HepG2 (cell line): Measurements from ENCODE around the gene IRS1. TPM values are rescaled to one million over a fixed set of nuclear protein-coding genes. Genes with fewer than 3 reads are reported as not detected.

Experiments used
- HMG20B ChIP-seq: conservative IDR thresholded peaks from 2 replicates; pipeline ENCODE4 v1.6.1; 2016; ENCODE audit warnings: missing genetic modification reagents, missing compliant biosample characterization
- KLF16 ChIP-seq, 2 experiments: sonication (generic) in 1 of 2; formaldehyde crosslinking in 1 of 2; IDR thresholded peaks; 2 replicates each; pipeline versions ENCODE4 v1.6.1 to v1.8.0; 2016 to 2023; ENCODE audit warnings: missing genetic modification reagents in 2 of 2, missing compliant biosample characterization in 1 of 2
- MNT ChIP-seq: fragments of 450-650 bp; IDR thresholded peaks from 2 replicates; pipeline ENCODE4 v1.6.1; 2016
- NCOA2 ChIP-seq: sonication (generic); formaldehyde crosslinking; IDR thresholded peaks from 2 replicates; pipeline ENCODE4 v1.8.0; 2022; ENCODE audit warnings: inconsistent platforms
- NR1H2 ChIP-seq: sonication (generic); formaldehyde crosslinking; IDR thresholded peaks from 2 replicates; pipeline ENCODE4 v1.8.1; 2022; ENCODE audit warnings: low read depth, missing genetic modification reagents, borderline replicate concordance
- TRIM22 ChIP-seq: fragments of 450-650 bp; IDR thresholded peaks from 2 replicates; pipeline ENCODE4 v1.6.1; 2017
- ZBTB43 ChIP-seq: sonication (generic); formaldehyde crosslinking; conservative IDR thresholded peaks from 2 replicates; pipeline ENCODE4 v1.4.0; 2020; ENCODE audit warnings: missing genetic modification reagents
- ZKSCAN1 ChIP-seq: fragments of 150-350 bp; IDR thresholded peaks from 2 replicates; pipeline ENCODE4 v1.6.1; 2014; ENCODE audit warnings: low read length
- ZNF747 ChIP-seq: sonication (generic); formaldehyde crosslinking; IDR thresholded peaks from 2 replicates; pipeline ENCODE4 v1.8.1; 2023; ENCODE audit warnings: missing genetic modification reagents, mild to moderate bottlenecking, borderline replicate concordance
- polyA plus RNA-seq, 8 experiments: library from polyadenylated mRNA; depleted of rRNA in 3 of 8; stranded (reverse) in 7 of 8; unstranded in 1 of 8; fragments of >200 nt; fragmentation: Illumina TruSeq in 4 of 8; extraction: Trizol in 4 of 8; gene quantifications; 2 replicates each; pipeline versions ENCODE4 v1.2.1 to v1.2.3, GENCODE V29; 2011 to 2016; ENCODE audit warnings: low read depth in 4 of 8, missing spikeins in 1 of 8, mixed read lengths in 1 of 8; ENCODE audit not compliant: insufficient read depth in 1 of 8
- total RNA-seq, 5 experiments: library from RNA; depleted of rRNA; stranded (reverse); fragments of >200 nt; fragmentation: Illumina TruSeq; extraction: Trizol; gene quantifications; 2 replicates each; pipeline ENCODE4 v1.2.3, GENCODE V29; 2016; ENCODE audit warnings: low read depth in 1 of 5
- TF ChIP-seq, protein P1 (sequence below): sonication (generic); formaldehyde crosslinking; IDR thresholded peaks from 2 replicates; pipeline ENCODE4 v1.8.0; 2022; ENCODE audit warnings: mild to moderate bottlenecking, missing genetic modification reagents; ENCODE audit not compliant: insufficient replicate concordance
- TF ChIP-seq, protein P2 (sequence below): sonication (generic); formaldehyde crosslinking; IDR thresholded peaks from 2 replicates; pipeline ENCODE4 v1.5.1; 2020; ENCODE audit warnings: mild to moderate bottlenecking, missing genetic modification reagents, borderline replicate concordance
- TF ChIP-seq, protein P3 (sequence below): sonication (generic); formaldehyde crosslinking; IDR thresholded peaks from 2 replicates; pipeline ENCODE4 v1.4.0; 2020; ENCODE audit warnings: mild to moderate bottlenecking, missing genetic modification reagents, borderline replicate concordance

IRS1 gene
- total and polyA plus RNA-seq, 2 of the 13 experiments (the other 11 are each of a cell fraction or from before 2014, with no cell fraction given): 8.7 to 9.0 TPM

GRCh38 chr2:226739545-226740030 is 60.0 kb downstream of the IRS1 start (continued):
- TF ChIP-seq, protein P1, sequence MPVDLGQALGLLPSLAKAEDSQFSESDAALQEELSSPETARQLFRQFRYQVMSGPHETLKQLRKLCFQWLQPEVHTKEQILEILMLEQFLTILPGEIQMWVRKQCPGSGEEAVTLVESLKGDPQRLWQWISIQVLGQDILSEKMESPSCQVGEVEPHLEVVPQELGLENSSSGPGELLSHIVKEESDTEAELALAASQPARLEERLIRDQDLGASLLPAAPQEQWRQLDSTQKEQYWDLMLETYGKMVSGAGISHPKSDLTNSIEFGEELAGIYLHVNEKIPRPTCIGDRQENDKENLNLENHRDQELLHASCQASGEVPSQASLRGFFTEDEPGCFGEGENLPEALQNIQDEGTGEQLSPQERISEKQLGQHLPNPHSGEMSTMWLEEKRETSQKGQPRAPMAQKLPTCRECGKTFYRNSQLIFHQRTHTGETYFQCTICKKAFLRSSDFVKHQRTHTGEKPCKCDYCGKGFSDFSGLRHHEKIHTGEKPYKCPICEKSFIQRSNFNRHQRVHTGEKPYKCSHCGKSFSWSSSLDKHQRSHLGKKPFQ (CRISPR knock-in tag): no peak
- TF ChIP-seq ZKSCAN1 (no peak), NR1H2 (CRISPR knock-in tag) (no peak), ZBTB43 (CRISPR knock-in tag) (no peak), TRIM22 (no peak), MNT (no peak), KLF16 (CRISPR knock-in tag; IDR thresholded peaks at IDR 0.05) (0 out of 4 replicates have a peak, but pooled peaks of 1 of the 2 experiments have one; percentile 22), NCOA2 (CRISPR knock-in tag) (peak; percentile 27; the same call in 1 of the 2 replicates), ZNF747 (no peak), HMG20B (CRISPR knock-in tag) (no peak)
- TF ChIP-seq, protein P2, sequence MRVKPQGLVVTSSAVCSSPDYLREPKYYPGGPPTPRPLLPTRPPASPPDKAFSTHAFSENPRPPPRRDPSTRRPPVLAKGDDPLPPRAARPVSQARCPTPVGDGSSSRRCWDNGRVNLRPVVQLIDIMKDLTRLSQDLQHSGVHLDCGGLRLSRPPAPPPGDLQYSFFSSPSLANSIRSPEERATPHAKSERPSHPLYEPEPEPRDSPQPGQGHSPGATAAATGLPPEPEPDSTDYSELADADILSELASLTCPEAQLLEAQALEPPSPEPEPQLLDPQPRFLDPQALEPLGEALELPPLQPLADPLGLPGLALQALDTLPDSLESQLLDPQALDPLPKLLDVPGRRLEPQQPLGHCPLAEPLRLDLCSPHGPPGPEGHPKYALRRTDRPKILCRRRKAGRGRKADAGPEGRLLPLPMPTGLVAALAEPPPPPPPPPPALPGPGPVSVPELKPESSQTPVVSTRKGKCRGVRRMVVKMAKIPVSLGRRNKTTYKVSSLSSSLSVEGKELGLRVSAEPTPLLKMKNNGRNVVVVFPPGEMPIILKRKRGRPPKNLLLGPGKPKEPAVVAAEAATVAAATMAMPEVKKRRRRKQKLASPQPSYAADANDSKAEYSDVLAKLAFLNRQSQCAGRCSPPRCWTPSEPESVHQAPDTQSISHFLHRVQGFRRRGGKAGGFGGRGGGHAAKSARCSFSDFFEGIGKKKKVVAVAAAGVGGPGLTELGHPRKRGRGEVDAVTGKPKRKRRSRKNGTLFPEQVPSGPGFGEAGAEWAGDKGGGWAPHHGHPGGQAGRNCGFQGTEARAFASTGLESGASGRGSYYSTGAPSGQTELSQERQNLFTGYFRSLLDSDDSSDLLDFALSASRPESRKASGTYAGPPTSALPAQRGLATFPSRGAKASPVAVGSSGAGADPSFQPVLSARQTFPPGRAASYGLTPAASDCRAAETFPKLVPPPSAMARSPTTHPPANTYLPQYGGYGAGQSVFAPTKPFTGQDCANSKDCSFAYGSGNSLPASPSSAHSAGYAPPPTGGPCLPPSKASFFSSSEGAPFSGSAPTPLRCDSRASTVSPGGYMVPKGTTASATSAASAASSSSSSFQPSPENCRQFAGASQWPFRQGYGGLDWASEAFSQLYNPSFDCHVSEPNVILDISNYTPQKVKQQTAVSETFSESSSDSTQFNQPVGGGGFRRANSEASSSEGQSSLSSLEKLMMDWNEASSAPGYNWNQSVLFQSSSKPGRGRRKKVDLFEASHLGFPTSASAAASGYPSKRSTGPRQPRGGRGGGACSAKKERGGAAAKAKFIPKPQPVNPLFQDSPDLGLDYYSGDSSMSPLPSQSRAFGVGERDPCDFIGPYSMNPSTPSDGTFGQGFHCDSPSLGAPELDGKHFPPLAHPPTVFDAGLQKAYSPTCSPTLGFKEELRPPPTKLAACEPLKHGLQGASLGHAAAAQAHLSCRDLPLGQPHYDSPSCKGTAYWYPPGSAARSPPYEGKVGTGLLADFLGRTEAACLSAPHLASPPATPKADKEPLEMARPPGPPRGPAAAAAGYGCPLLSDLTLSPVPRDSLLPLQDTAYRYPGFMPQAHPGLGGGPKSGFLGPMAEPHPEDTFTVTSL: peak; percentile 37; the same call in 1 of the 2 replicates
- TF ChIP-seq, protein P3, sequence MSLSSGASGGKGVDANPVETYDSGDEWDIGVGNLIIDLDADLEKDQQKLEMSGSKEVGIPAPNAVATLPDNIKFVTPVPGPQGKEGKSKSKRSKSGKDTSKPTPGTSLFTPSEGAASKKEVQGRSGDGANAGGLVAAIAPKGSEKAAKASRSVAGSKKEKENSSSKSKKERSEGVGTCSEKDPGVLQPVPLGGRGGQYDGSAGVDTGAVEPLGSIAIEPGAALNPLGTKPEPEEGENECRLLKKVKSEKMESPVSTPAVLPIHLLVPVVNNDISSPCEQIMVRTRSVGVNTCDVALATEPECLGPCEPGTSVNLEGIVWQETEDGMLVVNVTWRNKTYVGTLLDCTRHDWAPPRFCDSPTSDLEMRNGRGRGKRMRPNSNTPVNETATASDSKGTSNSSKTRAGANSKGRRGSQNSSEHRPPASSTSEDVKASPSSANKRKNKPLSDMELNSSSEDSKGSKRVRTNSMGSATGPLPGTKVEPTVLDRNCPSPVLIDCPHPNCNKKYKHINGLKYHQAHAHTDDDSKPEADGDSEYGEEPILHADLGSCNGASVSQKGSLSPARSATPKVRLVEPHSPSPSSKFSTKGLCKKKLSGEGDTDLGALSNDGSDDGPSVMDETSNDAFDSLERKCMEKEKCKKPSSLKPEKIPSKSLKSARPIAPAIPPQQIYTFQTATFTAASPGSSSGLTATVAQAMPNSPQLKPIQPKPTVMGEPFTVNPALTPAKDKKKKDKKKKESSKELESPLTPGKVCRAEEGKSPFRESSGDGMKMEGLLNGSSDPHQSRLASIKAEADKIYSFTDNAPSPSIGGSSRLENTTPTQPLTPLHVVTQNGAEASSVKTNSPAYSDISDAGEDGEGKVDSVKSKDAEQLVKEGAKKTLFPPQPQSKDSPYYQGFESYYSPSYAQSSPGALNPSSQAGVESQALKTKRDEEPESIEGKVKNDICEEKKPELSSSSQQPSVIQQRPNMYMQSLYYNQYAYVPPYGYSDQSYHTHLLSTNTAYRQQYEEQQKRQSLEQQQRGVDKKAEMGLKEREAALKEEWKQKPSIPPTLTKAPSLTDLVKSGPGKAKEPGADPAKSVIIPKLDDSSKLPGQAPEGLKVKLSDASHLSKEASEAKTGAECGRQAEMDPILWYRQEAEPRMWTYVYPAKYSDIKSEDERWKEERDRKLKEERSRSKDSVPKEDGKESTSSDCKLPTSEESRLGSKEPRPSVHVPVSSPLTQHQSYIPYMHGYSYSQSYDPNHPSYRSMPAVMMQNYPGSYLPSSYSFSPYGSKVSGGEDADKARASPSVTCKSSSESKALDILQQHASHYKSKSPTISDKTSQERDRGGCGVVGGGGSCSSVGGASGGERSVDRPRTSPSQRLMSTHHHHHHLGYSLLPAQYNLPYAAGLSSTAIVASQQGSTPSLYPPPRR (CRISPR knock-in tag): no peak
